Measurements from ENCODE around the gene CREB3L2. TPM values are rescaled to one million over a fixed set of nuclear protein-coding genes. Genes with fewer than 3 reads are reported as not detected.

The CREB3L2 gene
- total RNA-seq, 1 donor, result 28.6 TPM

DNA sequence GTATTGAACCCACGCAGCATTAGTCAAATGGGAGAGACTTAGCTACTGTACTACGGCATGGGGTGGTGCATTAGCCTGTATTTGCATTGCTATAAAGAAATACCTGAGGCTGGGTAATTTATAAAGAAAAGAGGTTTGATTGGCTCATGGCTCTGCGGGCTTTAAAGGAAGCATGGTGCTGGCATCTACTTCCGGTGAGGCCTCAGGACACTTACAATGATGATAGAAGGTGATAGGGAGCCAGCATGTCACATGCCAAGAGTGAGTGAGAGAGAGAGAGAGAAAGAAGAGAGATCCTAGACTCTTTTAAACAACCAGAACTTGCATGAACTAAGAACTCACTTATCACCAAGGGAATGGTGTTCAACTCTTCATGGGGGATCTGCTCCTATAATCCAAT, 27.2 kb upstream of the CREB3L2 start:
- no peaks in the 10 kb centered on the region for H3K79me2 ChIP-seq (ENCODE audit: insufficient read depth, low read length)
- H3K4me1 ChIP-seq (ENCODE audit: insufficient read depth, low read length), result no peaks in the 10 kb centered on the region
- no peak overlapping the region for H2AFZ ChIP-seq (ENCODE audit: low read length)
- no peaks in the 10 kb centered on the region for H3K9me3 ChIP-seq (ENCODE audit: low read depth, low read length)
- no peaks in the 10 kb centered on the region for H3K36me3 ChIP-seq (ENCODE audit: insufficient read depth, low read length)
- peaks cover 8% of the 10 kb centered on the region for H3K27me3 ChIP-seq (ENCODE audit: insufficient read depth, low read length)
- TF ChIP-seq, protein P1, sequence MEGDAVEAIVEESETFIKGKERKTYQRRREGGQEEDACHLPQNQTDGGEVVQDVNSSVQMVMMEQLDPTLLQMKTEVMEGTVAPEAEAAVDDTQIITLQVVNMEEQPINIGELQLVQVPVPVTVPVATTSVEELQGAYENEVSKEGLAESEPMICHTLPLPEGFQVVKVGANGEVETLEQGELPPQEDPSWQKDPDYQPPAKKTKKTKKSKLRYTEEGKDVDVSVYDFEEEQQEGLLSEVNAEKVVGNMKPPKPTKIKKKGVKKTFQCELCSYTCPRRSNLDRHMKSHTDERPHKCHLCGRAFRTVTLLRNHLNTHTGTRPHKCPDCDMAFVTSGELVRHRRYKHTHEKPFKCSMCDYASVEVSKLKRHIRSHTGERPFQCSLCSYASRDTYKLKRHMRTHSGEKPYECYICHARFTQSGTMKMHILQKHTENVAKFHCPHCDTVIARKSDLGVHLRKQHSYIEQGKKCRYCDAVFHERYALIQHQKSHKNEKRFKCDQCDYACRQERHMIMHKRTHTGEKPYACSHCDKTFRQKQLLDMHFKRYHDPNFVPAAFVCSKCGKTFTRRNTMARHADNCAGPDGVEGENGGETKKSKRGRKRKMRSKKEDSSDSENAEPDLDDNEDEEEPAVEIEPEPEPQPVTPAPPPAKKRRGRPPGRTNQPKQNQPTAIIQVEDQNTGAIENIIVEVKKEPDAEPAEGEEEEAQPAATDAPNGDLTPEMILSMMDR (IDR thresholded peaks at IDR 0.05; ENCODE audit: extremely low read depth, low read depth, low read length), result no peak
- DNase-seq (ENCODE audit: insufficient read length, low spot score, missing footprints), result no peak
- no peak overlapping the region for H3K4me2 ChIP-seq (ENCODE audit: insufficient read depth, low read length)
- H3K27ac ChIP-seq (ENCODE audit: low read depth, low read length), result no peak overlapping the region
- H3K4me3 ChIP-seq (ENCODE audit: insufficient read depth, low read length), result no peak overlapping the region
- H4K20me1 ChIP-seq (ENCODE audit: insufficient read depth, low read length), result no peaks in the 10 kb centered on the region

DNA sequence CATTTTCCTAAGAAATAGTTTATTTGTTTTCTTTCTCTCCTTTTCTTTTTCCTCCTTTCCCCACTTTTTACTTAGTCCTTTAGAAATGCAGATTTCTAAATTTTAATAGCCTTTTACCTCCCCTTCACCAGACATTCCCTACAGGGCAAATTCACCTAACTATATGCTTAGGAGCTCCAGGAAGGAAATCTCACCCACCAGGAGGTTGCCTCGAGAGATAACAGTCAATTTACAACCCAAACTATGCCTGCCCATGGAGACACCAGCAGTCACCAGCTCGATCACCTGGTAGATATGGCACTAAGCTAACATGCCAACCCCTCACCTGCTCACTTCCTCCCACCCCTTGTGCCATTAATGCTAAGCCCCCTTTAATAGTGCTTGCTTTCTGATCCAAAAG, 25.2 kb upstream of the CREB3L2 start:
- H3K27me3 ChIP-seq (ENCODE audit: insufficient read depth, low read length), result peaks cover 8% of the 10 kb centered on the region
- no peak overlapping the region for H3K27ac ChIP-seq (ENCODE audit: low read depth, low read length)
- no peaks in the 10 kb centered on the region for H3K36me3 ChIP-seq (ENCODE audit: insufficient read depth, low read length)
- no peak overlapping the region for H3K4me3 ChIP-seq (ENCODE audit: insufficient read depth, low read length)
- no peaks in the 10 kb centered on the region for H3K79me2 ChIP-seq (ENCODE audit: insufficient read depth, low read length)
- TF ChIP-seq, protein P1 (IDR thresholded peaks at IDR 0.05; ENCODE audit: extremely low read depth, low read depth, low read length), result no peak
- H3K4me1 ChIP-seq (ENCODE audit: insufficient read depth, low read length), result no peaks in the 10 kb centered on the region
- DNase-seq (ENCODE audit: insufficient read length, low spot score, missing footprints), result no peak
- no peaks in the 10 kb centered on the region for H3K9me3 ChIP-seq (ENCODE audit: low read depth, low read length)
- no peak overlapping the region for H2AFZ ChIP-seq (ENCODE audit: low read length)
- H4K20me1 ChIP-seq (ENCODE audit: insufficient read depth, low read length), result no peaks in the 10 kb centered on the region
- H3K4me2 ChIP-seq (ENCODE audit: insufficient read depth, low read length), result no peak overlapping the region

DNA sequence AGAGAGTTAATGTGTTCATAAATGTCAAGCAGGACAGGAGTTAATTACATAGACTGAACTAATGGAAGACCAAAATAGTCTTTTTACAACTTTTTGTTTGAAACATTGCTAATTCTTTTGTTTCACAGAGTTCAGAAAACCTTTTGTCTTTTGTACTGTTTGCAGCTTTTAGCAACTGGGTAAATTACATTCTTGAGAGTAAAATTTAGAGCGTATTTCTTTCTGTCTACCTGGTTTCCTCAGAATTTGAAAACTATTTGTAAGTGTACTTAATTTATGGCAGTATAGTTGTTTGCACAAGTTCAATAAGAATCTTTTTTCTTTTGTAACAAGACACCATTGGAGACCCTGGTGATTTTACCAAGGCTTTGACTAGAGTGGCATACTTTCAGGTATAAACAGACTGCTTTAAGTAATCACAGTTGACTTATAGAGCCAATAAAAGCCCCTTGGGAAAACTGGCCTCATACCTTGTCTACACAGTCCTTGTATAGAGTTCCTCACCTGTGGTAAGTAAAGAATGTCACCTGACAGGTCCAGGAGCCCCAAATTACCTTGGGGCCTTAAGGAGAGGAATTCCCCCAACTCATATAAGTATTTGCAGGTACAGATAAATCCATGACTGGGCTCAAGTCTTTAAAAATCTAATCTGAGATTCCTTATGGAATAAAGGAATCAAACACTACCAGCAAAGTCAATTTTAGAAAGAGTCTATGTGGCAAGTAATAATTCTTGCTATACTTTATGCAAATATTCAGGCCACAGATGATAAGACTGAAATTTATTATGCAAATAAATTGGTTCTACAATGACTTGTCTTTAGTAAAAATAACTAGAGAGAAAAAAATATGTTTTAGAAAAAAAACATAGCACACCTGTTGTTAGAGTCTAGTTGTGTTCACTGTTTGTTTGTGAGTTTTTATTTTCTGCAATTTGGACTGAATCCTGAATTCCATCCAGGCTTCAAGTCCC, 23.6 kb upstream of the CREB3L2 start:
- H2AFZ ChIP-seq (ENCODE audit: low read length), result no peak overlapping the region
- no peak for DNase-seq (ENCODE audit: insufficient read length, low spot score, missing footprints)
- TF ChIP-seq, protein P1 (IDR thresholded peaks at IDR 0.05; ENCODE audit: extremely low read depth, low read depth, low read length), result no peak
- no peak overlapping the region for H3K4me2 ChIP-seq (ENCODE audit: insufficient read depth, low read length)
- H3K36me3 ChIP-seq (ENCODE audit: insufficient read depth, low read length), result no peaks in the 10 kb centered on the region
- no peaks in the 10 kb centered on the region for H3K4me1 ChIP-seq (ENCODE audit: insufficient read depth, low read length)
- no peaks in the 10 kb centered on the region for H4K20me1 ChIP-seq (ENCODE audit: insufficient read depth, low read length)
- no peak overlapping the region for H3K4me3 ChIP-seq (ENCODE audit: insufficient read depth, low read length)
- H3K27me3 ChIP-seq (ENCODE audit: insufficient read depth, low read length), result peaks cover 8% of the 10 kb centered on the region
- H3K79me2 ChIP-seq (ENCODE audit: insufficient read depth, low read length), result no peaks in the 10 kb centered on the region
- no peak overlapping the region for H3K27ac ChIP-seq (ENCODE audit: low read depth, low read length)
- no peaks in the 10 kb centered on the region for H3K9me3 ChIP-seq (ENCODE audit: low read depth, low read length)

DNA sequence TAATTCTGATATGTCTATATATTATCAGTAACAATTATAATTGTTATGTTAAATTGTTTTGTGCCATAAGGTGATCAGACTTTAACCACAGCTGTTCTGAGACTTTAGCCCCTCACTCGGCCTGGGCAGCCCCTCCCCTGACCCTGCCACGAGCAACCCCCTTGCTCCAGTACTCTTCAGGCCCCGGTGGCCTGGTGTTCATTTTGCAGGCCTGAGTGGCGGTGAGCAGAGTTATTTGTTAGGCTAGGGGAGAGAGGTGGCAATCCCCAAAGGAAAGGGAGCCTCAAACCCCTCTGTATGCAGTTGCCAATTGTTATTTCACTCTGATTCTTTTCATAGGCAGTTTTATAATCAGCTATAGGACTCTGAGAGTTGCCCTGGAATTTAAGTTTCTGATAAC, 22.9 kb upstream of the CREB3L2 start:
- Histone ChIP-seq H3K9me3 (ENCODE audit: low read depth, low read length) (no peaks in the 10 kb centered on the region), H3K4me3 (ENCODE audit: insufficient read depth, low read length) (no peak overlapping the region), H2AFZ (ENCODE audit: low read length) (no peak overlapping the region), H3K79me2 (ENCODE audit: insufficient read depth, low read length) (no peaks in the 10 kb centered on the region), H4K20me1 (ENCODE audit: insufficient read depth, low read length) (no peaks in the 10 kb centered on the region), H3K4me1 (ENCODE audit: insufficient read depth, low read length) (no peaks in the 10 kb centered on the region), H3K36me3 (ENCODE audit: insufficient read depth, low read length) (no peaks in the 10 kb centered on the region), H3K27ac (ENCODE audit: low read depth, low read length) (no peak overlapping the region), H3K27me3 (ENCODE audit: insufficient read depth, low read length) (peaks cover 8% of the 10 kb centered on the region), H3K4me2 (ENCODE audit: insufficient read depth, low read length) (no peak overlapping the region)
- TF ChIP-seq, protein P1 (IDR thresholded peaks at IDR 0.05; ENCODE audit: extremely low read depth, low read depth, low read length), result no peak
- DNase-seq (ENCODE audit: insufficient read length, low spot score, missing footprints), result no peak
